Fibroblast of lung (primary cell): ENCODE data around the gene ACADS.

Experiments used
- EZH2 ChIP-seq: IDR thresholded peaks from 2 replicates; pipeline ENCODE4 v1.5.1; 2012; ENCODE audit warnings: low read length, control low read depth, mild to moderate bottlenecking; ENCODE audit errors: missing control alignments
- TF ChIP-seq, protein P1 (sequence below), 2 donors: IDR thresholded peaks in 1 of 2; conservative IDR thresholded peaks in 1 of 2; 1 replicate in 1 of 2; 2 replicates in 1 of 2; pipeline ENCODE4 v1.5.1; 2011 to 2012; ENCODE audit warnings: low read length in 2 of 2, control low read depth in 1 of 2, inconsistent platforms in 1 of 2, low read depth in 1 of 2, mild to moderate bottlenecking in 1 of 2

DNA sequence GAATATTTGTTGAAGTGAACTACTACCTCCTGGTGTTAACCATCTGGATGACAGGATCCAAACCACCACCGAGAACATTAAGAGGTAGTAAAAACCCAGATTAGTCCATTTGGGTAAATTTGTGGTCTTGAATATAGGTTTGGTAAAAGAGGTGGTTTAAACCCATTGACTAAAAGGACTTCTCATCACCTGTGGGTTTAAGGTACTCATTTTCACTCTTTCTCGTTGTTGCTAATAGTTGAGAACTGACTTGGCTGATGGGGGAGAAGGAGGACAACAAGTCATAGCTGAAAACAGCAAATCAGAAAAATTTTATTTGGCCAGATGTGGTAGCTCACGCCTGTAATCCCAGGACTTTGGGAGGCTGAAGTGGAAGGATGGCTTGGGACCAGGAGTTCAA lies 59.2 kb downstream of the ACADS start:
- TF ChIP-seq, protein P1, sequence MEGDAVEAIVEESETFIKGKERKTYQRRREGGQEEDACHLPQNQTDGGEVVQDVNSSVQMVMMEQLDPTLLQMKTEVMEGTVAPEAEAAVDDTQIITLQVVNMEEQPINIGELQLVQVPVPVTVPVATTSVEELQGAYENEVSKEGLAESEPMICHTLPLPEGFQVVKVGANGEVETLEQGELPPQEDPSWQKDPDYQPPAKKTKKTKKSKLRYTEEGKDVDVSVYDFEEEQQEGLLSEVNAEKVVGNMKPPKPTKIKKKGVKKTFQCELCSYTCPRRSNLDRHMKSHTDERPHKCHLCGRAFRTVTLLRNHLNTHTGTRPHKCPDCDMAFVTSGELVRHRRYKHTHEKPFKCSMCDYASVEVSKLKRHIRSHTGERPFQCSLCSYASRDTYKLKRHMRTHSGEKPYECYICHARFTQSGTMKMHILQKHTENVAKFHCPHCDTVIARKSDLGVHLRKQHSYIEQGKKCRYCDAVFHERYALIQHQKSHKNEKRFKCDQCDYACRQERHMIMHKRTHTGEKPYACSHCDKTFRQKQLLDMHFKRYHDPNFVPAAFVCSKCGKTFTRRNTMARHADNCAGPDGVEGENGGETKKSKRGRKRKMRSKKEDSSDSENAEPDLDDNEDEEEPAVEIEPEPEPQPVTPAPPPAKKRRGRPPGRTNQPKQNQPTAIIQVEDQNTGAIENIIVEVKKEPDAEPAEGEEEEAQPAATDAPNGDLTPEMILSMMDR (conservative IDR thresholded peaks at IDR 0.05 in 1 of 2, IDR thresholded peaks at IDR 0.05 in 1 of 2; ENCODE audit: low read depth in 1 of 2, low read length in 2 of 2) = no peak
- TF ChIP-seq EZH2 = no peak
